Endothelial cell of umbilical vein (primary cell): ENCODE measurements around the gene GRID1. TPM values are rescaled to one million over a fixed set of nuclear protein-coding genes. Genes with fewer than 3 reads are reported as not detected.

Experiments used
- BruUV-seq: library from RNA; stranded (reverse); fragments of 400-500 nt; replicated peaks from 2 replicates; lab custom pipeline; 2021; lab: Mats Ljungman, UMichigan
- CTCF ChIA-PET: fragments of 300-600, 350-600 bp; sonication (Branson Sonifier 250); formaldehyde crosslinking; loops from one replicate; lab custom pipeline; 2021; ENCODE audit warnings: antibody characterized with exemption, inconsistent platforms; lab: Charles Lee
- POLR2A ChIA-PET: fragments of 300-600, 350-600 bp; sonication (Branson Sonifier 250); formaldehyde crosslinking; loops from one replicate; lab custom pipeline; 2021; ENCODE audit warnings: antibody characterized with exemption, inconsistent platforms; lab: Charles Lee
- DNase-seq: peaks from one replicate; pipeline ENCODE4 v3.0.0-alpha.2; 2011; ENCODE audit warnings: low read depth, low spot score
- FAIRE-seq: peaks from 2 replicates; lab custom pipeline; 2011; peaks lifted over from hg19 to GRCh38; lab: Jason Lieb, UNC
- H2AFZ ChIP-seq: 2 replicates; pipeline ENCODE4 v1.6.0; 2012; ENCODE audit warnings: low read depth, low read length, control low read depth, inconsistent platforms
- H3K27ac ChIP-seq: 2 replicates; pipeline ENCODE4 v1.5.1; 2011; ENCODE audit warnings: low read depth, mild to moderate bottlenecking, control low read depth, low read length, moderate library complexity; ENCODE audit not compliant: insufficient read depth
- H3K27me3 ChIP-seq, 2 experiments: 2 replicates each; pipeline versions ENCODE4 v1.6.0 to v1.6.1; 2011; ENCODE audit warnings: low read length in 2 of 2, mixed read lengths in 1 of 2; ENCODE audit not compliant: control insufficient read depth in 2 of 2, insufficient read depth in 2 of 2
- H3K36me3 ChIP-seq, 2 experiments: 2 replicates in 1 of 2; 3 replicates in 1 of 2; pipeline ENCODE4 v1.5.1; 2011; ENCODE audit warnings: low read length in 2 of 2, mild to moderate bottlenecking in 1 of 2, moderate library complexity in 1 of 2; ENCODE audit not compliant: control insufficient read depth in 2 of 2, insufficient read depth in 2 of 2; ENCODE audit errors: extremely low read depth in 1 of 2
- H3K4me1 ChIP-seq: 3 replicates; pipeline ENCODE4 v1.5.1; 2011; ENCODE audit warnings: mild to moderate bottlenecking, low read length; ENCODE audit not compliant: control insufficient read depth, insufficient read depth; ENCODE audit errors: extremely low read depth
- H3K4me2 ChIP-seq: 2 replicates; pipeline ENCODE4 v1.6.1; 2011; ENCODE audit warnings: low read length, control low read depth, mixed read lengths; ENCODE audit not compliant: insufficient read depth
- H3K4me3 ChIP-seq, 3 experiments: fragments of 200-600 bp in 1 of 3; sonication (generic), shearing (Covaris generic) in 1 of 3; replicated peaks in 1 of 3; 2 replicates each; pipeline ENCODE4 v1.5.1; 2011 to 2016; ENCODE audit warnings: control low read depth in 3 of 3, low read length in 3 of 3, mild to moderate bottlenecking in 2 of 3, inconsistent platforms in 1 of 3, low read depth in 1 of 3, moderate library complexity in 1 of 3; ENCODE audit not compliant: insufficient read depth in 1 of 3
- H3K79me2 ChIP-seq: 2 replicates; pipeline ENCODE4 v1.6.0; 2012; ENCODE audit warnings: low read length, inconsistent platforms; ENCODE audit not compliant: control insufficient read depth, insufficient read depth
- H3K9ac ChIP-seq: replicated peaks from 2 replicates; pipeline ENCODE3; 2011; ENCODE audit warnings: low read length, control low read depth; ENCODE audit not compliant: insufficient read depth; ENCODE audit errors: extremely low read depth
- H3K9me1 ChIP-seq: replicated peaks from 3 replicates; pipeline ENCODE4 v1.6.0; 2011; ENCODE audit warnings: mild to moderate bottlenecking, low read length; ENCODE audit not compliant: control insufficient read depth, insufficient read depth; ENCODE audit errors: extremely low read depth
- H3K9me3 ChIP-seq: replicated peaks from 2 replicates; pipeline ENCODE4 v1.5.1; 2012; ENCODE audit warnings: low read length, inconsistent platforms; ENCODE audit not compliant: control insufficient read depth, insufficient read depth
- H4K20me1 ChIP-seq: replicated peaks from 2 replicates; pipeline ENCODE3; 2011; ENCODE audit warnings: mild to moderate bottlenecking, low read length; ENCODE audit not compliant: control insufficient read depth, insufficient read depth; ENCODE audit errors: extremely low read depth
- CTCF ChIP-seq, 2 donors: IDR thresholded peaks; 1 replicate in 1 of 2; 2 replicates in 1 of 2; pipeline ENCODE4 v1.5.1; 2011; ENCODE audit warnings: low read length in 2 of 2, mild to moderate bottlenecking in 2 of 2, moderate library complexity in 2 of 2, control low read depth in 1 of 2, inconsistent platforms in 1 of 2, low read depth in 1 of 2; ENCODE audit not compliant: insufficient read depth in 1 of 2; ENCODE audit errors: extremely low read depth in 1 of 2
- GATA2 ChIP-seq: IDR thresholded peaks from 2 replicates; pipeline ENCODE4 v1.7.0; 2011; ENCODE audit warnings: low read depth, mild to moderate bottlenecking, moderate library complexity, mixed read lengths, low read length; ENCODE audit not compliant: insufficient read length, insufficient read depth
- JUN ChIP-seq: IDR thresholded peaks from 2 replicates; pipeline ENCODE4 v1.6.1; 2011; ENCODE audit warnings: borderline replicate concordance, low read depth; ENCODE audit not compliant: insufficient read length, insufficient read depth
- MYC ChIP-seq: IDR thresholded peaks from one replicate; pipeline ENCODE4 v1.6.1; 2011; ENCODE audit warnings: mild to moderate bottlenecking, low read depth, low read length
- POLR2AphosphoS5 ChIP-seq: IDR thresholded peaks from 2 replicates; pipeline ENCODE4 v1.6.1; 2012; ENCODE audit warnings: low read depth, mild to moderate bottlenecking, control low read depth, low read length, moderate library complexity; ENCODE audit not compliant: insufficient read depth
- dilution Hi-C: fragments of 300-500 bp; cut with MboI; formaldehyde crosslinking; loops from one replicate; pipeline ENCODE4 v1.15.0; 2019; ENCODE audit warnings: low sequenced_read_pairs; ENCODE audit not compliant: extremely low pct_ligation_motif_present
- intact Hi-C: fragments of 100-400 bp; cut with micrococcal nuclease; formaldehyde crosslinking; loops from one replicate; pipeline ENCODE4 v1.10.0; 2022
- polyA plus RNA-seq, 4 experiments: library from polyadenylated mRNA; depleted of rRNA in 3 of 4; stranded (reverse) in 3 of 4; unstranded in 1 of 4; fragments of >200 nt; gene quantifications; 2 replicates each; pipeline versions ENCODE4 v1.2.1 to v1.2.3, GENCODE V29; 2011 to 2012; ENCODE audit warnings: missing spikeins in 1 of 4
- total RNA-seq: library from RNA; stranded (reverse); gene quantifications from 2 replicates; pipeline ENCODE4 v1.2.3, GENCODE V29; 2021

GRID1 gene
- total and polyA plus RNA-seq, 2 donors (not counting 3 experiments of a cell fraction or from before 2014, with no cell fraction given) = not detected

- intact Hi-C loops = no loop called here
- no peaks in the 10 kb centered on the region for H3K4me1 ChIP-seq
- H3K9me3 ChIP-seq = no peaks in the 10 kb centered on the region
- H3K9ac ChIP-seq = no peak overlapping the region
- dilution Hi-C loops = no loop called here
- H3K27ac ChIP-seq = no peak overlapping the region
- H2AFZ ChIP-seq = no peak overlapping the region
- H3K9me1 ChIP-seq = no peaks in the 10 kb centered on the region
- TF ChIP-seq JUN = no peak
- TF ChIP-seq CTCF (IDR thresholded peaks at IDR 0.05; ENCODE audit: extremely low read depth in 1 of 2, insufficient read depth in 1 of 2, low read depth in 1 of 2, low read length in 2 of 2) = no peak
- TF ChIP-seq MYC = no peak
- TF ChIP-seq GATA2 = no peak
- no peak for TF ChIP-seq POLR2AphosphoS5
- no peaks in the 10 kb centered on the region for H3K36me3 ChIP-seq
- H3K79me2 ChIP-seq = no peaks in the 10 kb centered on the region
- DNase-seq = no peak
- no peak overlapping the region for H3K4me2 ChIP-seq
- no peaks in the 10 kb centered on the region for H4K20me1 ChIP-seq
- no peak for FAIRE-seq
- no peak overlapping the region for H3K4me3 ChIP-seq
- POLR2A ChIA-PET = no interaction called here
- CTCF ChIA-PET = no interaction called here
- no TSS peak for BruUV-seq
- no peaks in the 10 kb centered on the region for H3K27me3 ChIP-seq
Observed at GRCh38 chr10:86099542-86100334, 266.9 kb downstream of the GRID1 start.
